Duodenal mucosa (tissue), 2 donors: ENCODE measurements around the gene GALNT18.

ENCODE experiments used
- H3K27ac ChIP-seq: one replicate; pipeline ENCODE4 v1.7.0; 2013; ENCODE audit warnings: low read depth, low read length
- H3K27me3 ChIP-seq, 2 donors: one replicate each; pipeline ENCODE4 v1.7.0; 2013; ENCODE audit warnings: low read length in 2 of 2, control low read depth in 1 of 2; ENCODE audit not compliant: insufficient read depth in 2 of 2, control insufficient read depth in 1 of 2
- H3K36me3 ChIP-seq, 2 donors: one replicate each; pipeline ENCODE4 v1.7.0; 2013; ENCODE audit warnings: low read length in 2 of 2, control low read depth in 1 of 2; ENCODE audit not compliant: insufficient read depth in 2 of 2, control insufficient read depth in 1 of 2
- H3K4me1 ChIP-seq, 2 donors: one replicate each; pipeline ENCODE4 v1.7.0; 2013; ENCODE audit warnings: low read length in 2 of 2, control low read depth in 1 of 2; ENCODE audit not compliant: insufficient read depth in 2 of 2, control insufficient read depth in 1 of 2
- H3K4me3 ChIP-seq, 2 donors: one replicate each; pipeline ENCODE4 v1.7.0; 2013; ENCODE audit warnings: low read length in 2 of 2, low read depth in 1 of 2
- H3K9ac ChIP-seq, 2 donors: one replicate each; pipeline ENCODE4 v1.7.0; 2013; ENCODE audit warnings: low read length in 2 of 2, low read depth in 1 of 2
- H3K9me3 ChIP-seq, 2 donors: one replicate each; pipeline ENCODE4 v1.7.0; 2013; ENCODE audit warnings: low read length in 2 of 2, control low read depth in 1 of 2; ENCODE audit not compliant: control insufficient read depth in 1 of 2

Gene GALNT18

DNA sequence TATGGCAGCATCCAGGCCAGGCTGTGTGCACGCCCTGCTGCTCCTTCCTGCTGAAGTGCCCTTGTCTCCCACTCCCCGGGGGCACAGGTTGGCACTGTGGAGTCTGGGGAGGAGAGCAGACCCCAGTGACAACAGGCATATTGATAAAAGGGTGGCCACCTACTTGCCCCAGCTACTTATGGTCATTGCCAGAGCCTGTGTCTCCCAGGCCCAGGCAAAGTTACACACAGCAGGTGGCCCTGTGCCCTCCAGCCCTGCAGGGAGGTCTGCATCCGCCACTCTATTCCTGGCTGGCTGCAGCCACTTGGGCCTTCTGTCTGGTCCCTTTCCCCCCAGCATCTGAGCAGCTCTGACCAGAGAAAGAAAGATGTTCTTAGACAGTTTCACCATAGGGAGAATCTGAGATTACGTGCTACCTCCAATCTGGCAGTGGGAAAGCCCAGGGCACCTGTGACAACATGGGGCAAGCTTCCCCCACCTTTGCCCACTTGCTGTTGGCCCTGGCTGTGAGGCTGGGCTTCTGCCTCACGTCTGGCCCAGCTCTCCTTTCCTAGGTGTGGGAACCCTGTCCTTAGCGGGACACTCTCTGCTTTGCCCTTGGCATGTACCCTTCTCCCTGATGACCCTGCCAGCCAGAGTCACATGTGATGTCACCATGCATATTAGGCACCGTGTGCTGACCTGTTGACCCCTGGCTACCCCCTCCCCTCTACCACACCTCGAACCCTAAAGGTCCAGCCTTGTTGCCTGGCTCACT, 243.4 kb downstream of the GALNT18 start:
- Histone ChIP-seq H3K27ac (no peak overlapping the region), H3K4me1 (no peaks in the 10 kb centered on the region), H3K27me3 (no peaks in the 10 kb centered on the region), H3K9ac (no peak overlapping the region), H3K4me3 (no peak overlapping the region), H3K36me3 (no peaks in the 10 kb centered on the region), H3K9me3 (no peaks in the 10 kb centered on the region)

- H3K9ac ChIP-seq = no peak overlapping the region
- H3K27ac ChIP-seq = no peak overlapping the region
- H3K9me3 ChIP-seq = no peaks in the 10 kb centered on the region
- H3K27me3 ChIP-seq = no peaks in the 10 kb centered on the region
- no peaks in the 10 kb centered on the region for H3K4me1 ChIP-seq
- no peak overlapping the region for H3K4me3 ChIP-seq
- H3K36me3 ChIP-seq = no peaks in the 10 kb centered on the region
Observed at GRCh38 chr11:11374358-11375148, 247.3 kb downstream of the GALNT18 start.

DNA sequence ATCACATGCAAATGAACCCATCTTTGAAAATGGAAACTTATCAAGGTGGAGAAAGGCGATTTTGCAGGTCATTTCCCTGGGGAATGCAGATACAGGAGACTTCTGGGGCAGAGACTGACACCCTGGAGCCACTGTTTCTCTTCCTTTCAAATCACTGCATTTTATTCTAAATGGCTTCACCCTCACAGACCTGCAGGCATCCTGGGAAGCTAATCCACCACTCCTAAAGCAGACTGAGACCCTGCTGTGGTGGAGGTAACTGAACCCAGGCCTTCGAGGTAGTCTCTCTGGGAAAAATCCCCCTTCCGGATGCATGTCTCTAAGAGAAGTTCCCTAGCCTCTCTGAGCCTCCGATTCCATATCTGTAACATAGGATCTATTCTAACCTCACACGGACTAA, 247.9 kb downstream of the GALNT18 start:
- Histone ChIP-seq H3K27me3 (no peaks in the 10 kb centered on the region), H3K4me3 (no peak overlapping the region), H3K36me3 (no peaks in the 10 kb centered on the region), H3K9ac (no peak overlapping the region), H3K9me3 (no peaks in the 10 kb centered on the region), H3K27ac (no peak overlapping the region), H3K4me1 (no peaks in the 10 kb centered on the region)

- H3K27me3 ChIP-seq = no peaks in the 10 kb centered on the region
- no peaks in the 10 kb centered on the region for H3K4me1 ChIP-seq
- H3K9me3 ChIP-seq = no peaks in the 10 kb centered on the region
- H3K9ac ChIP-seq = no peak overlapping the region
- H3K27ac ChIP-seq = no peak overlapping the region
- no peaks in the 10 kb centered on the region for H3K36me3 ChIP-seq
- H3K4me3 ChIP-seq = no peak overlapping the region
Observed at GRCh38 chr11:11372461-11372860, 249.3 kb downstream of the GALNT18 start.

DNA sequence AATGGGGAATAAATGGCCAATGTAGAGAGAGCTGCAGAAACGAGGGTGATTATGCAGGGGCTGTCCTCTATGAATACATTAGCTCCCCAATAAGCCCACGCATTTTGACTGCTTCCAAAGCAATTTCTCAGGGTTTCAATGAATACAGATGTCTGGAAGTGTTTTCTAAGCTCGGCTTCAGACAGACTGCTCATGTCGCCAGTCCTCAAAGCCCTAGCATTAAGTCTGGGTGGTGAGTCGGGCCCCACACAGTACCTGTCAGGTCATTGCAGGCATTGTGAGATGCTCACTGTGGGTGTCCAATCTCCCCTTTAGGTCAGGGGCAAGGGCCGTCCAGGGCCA, 250.9 kb downstream of the GALNT18 start:
- H3K9me3 ChIP-seq = no peaks in the 10 kb centered on the region
- no peaks in the 10 kb centered on the region for H3K36me3 ChIP-seq
- H3K9ac ChIP-seq = no peak overlapping the region
- H3K27me3 ChIP-seq = no peaks in the 10 kb centered on the region
- no peak overlapping the region for H3K4me3 ChIP-seq
- no peak overlapping the region for H3K27ac ChIP-seq
- H3K4me1 ChIP-seq = no peaks in the 10 kb centered on the region

GRCh38 chr11:11370255-11370961, 251.4 kb downstream of the GALNT18 start:
- no peaks in the 10 kb centered on the region for H3K36me3 ChIP-seq
- H3K27ac ChIP-seq = no peak overlapping the region
- H3K9me3 ChIP-seq = no peaks in the 10 kb centered on the region
- no peaks in the 10 kb centered on the region for H3K27me3 ChIP-seq
- H3K4me3 ChIP-seq = no peak overlapping the region
- no peak overlapping the region for H3K9ac ChIP-seq
- H3K4me1 ChIP-seq = no peaks in the 10 kb centered on the region

DNA sequence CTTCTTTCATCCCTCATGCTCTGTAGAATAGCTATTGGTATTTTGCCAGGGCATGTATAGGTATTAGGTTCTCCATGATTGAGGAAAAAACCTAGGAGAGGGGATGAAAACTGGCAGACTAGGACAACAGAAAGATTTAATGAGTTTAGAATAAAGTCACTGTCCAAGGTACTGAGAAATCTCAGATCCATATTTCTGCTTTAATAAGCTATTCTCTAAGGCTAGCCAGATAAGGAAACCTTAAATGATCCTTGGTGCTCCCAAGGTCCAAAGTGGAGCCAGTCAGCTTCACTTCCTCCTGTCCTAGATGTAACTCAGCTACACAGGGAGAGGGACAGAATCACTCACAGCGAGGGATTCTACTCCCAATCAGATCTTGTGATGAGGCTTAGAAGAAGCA, 255.0 kb downstream of the GALNT18 start:
- no peak overlapping the region for H3K27ac ChIP-seq
- no peaks in the 10 kb centered on the region for H3K9me3 ChIP-seq
- no peaks in the 10 kb centered on the region for H3K27me3 ChIP-seq
- no peak overlapping the region for H3K9ac ChIP-seq
- no peak overlapping the region for H3K4me3 ChIP-seq
- no peaks in the 10 kb centered on the region for H3K4me1 ChIP-seq
- H3K36me3 ChIP-seq = no peaks in the 10 kb centered on the region

GRCh38 chr11:11363674-11364073, 258.1 kb downstream of the GALNT18 start:
- Histone ChIP-seq H3K4me1 (no peaks in the 10 kb centered on the region), H3K27me3 (no peaks in the 10 kb centered on the region), H3K9ac (no peak overlapping the region), H3K27ac (no peak overlapping the region), H3K9me3 (no peaks in the 10 kb centered on the region), H3K4me3 (no peak overlapping the region), H3K36me3 (no peaks in the 10 kb centered on the region)

DNA sequence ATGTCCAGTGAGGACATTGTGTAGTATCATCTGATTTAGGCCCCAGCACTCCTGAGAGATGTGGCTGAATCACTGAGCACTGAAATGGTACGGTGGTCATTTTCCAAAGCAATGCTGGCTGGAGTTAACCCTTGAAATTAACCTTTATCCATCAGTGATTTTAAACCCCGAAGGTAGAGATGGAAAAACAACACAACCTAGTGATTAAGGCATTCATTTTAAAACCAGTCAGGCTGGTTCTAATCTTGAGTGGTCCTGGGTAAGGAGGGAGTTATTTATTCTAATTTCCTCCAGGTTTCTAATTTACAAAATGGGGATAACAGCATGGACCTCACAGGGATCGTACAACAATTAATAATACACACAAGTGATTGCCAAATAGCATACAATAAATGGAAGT, 262.2 kb downstream of the GALNT18 start:
- H3K4me1 ChIP-seq = no peaks in the 10 kb centered on the region
- no peaks in the 10 kb centered on the region for H3K36me3 ChIP-seq
- no peaks in the 10 kb centered on the region for H3K27me3 ChIP-seq
- no peak overlapping the region for H3K27ac ChIP-seq
- no peak overlapping the region for H3K4me3 ChIP-seq
- no peaks in the 10 kb centered on the region for H3K9me3 ChIP-seq
- H3K9ac ChIP-seq = no peak overlapping the region

- Histone ChIP-seq H3K9me3 (no peaks in the 10 kb centered on the region), H3K36me3 (no peaks in the 10 kb centered on the region), H3K27me3 (no peaks in the 10 kb centered on the region), H3K27ac (no peak overlapping the region), H3K4me3 (no peak overlapping the region), H3K9ac (no peak overlapping the region), H3K4me1 (no peaks in the 10 kb centered on the region)
Observed at GRCh38 chr11:11356842-11357241, 265.0 kb downstream of the GALNT18 start.
